IgD-negative memory B cell (primary cell): ENCODE measurements around the gene IL1RAP. TPM values are rescaled to one million over a fixed set of nuclear protein-coding genes. Genes with fewer than 3 reads are reported as not detected.
"Not testable (repeated sequence)": the region's sequence is repeated elsewhere in the genome, so short reads cannot be mapped to it uniquely, and the experiment has no call there.

ENCODE experiments used
- H3K27ac Mint-ChIP-seq, 3 donors: one replicate each; pipeline ENCODE4 v1.8.0; 2020 to 2022; ENCODE audit warnings: mild to moderate bottlenecking in 3 of 3, mixed read lengths in 3 of 3, moderate library complexity in 1 of 3
- H3K27me3 Mint-ChIP-seq: one replicate; pipeline ENCODE4 v1.8.0; 2021; ENCODE audit warnings: mixed read lengths
- H3K36me3 Mint-ChIP-seq: one replicate; pipeline ENCODE4 v1.8.0; 2020; ENCODE audit warnings: mild to moderate bottlenecking, mixed read lengths
- H3K4me1 Mint-ChIP-seq, 3 donors: one replicate each; pipeline ENCODE4 v1.8.0; 2020 to 2022; ENCODE audit warnings: mixed read lengths in 3 of 3, mild to moderate bottlenecking in 1 of 3
- H3K4me3 Mint-ChIP-seq, 4 donors: one replicate each; pipeline ENCODE4 v1.8.0; 2020 to 2022; ENCODE audit warnings: mild to moderate bottlenecking in 4 of 4, mixed read lengths in 4 of 4, moderate library complexity in 3 of 4
- H3K9me3 Mint-ChIP-seq, 3 donors: one replicate each; pipeline ENCODE4 v1.8.0; 2020 to 2021; ENCODE audit warnings: mixed read lengths in 3 of 3, mild to moderate bottlenecking in 1 of 3
- polyA plus RNA-seq: library from polyadenylated mRNA; unstranded; fragments of 300-500 nt; fragmentation: Illumina TruSeq; gene quantifications from one replicate; pipeline ENCODE4 v1.2.3, GENCODE V29; 2021

Gene IL1RAP, protein sequence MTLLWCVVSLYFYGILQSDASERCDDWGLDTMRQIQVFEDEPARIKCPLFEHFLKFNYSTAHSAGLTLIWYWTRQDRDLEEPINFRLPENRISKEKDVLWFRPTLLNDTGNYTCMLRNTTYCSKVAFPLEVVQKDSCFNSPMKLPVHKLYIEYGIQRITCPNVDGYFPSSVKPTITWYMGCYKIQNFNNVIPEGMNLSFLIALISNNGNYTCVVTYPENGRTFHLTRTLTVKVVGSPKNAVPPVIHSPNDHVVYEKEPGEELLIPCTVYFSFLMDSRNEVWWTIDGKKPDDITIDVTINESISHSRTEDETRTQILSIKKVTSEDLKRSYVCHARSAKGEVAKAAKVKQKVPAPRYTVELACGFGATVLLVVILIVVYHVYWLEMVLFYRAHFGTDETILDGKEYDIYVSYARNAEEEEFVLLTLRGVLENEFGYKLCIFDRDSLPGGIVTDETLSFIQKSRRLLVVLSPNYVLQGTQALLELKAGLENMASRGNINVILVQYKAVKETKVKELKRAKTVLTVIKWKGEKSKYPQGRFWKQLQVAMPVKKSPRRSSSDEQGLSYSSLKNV
- 3.7 TPM for polyA plus RNA-seq

DNA sequence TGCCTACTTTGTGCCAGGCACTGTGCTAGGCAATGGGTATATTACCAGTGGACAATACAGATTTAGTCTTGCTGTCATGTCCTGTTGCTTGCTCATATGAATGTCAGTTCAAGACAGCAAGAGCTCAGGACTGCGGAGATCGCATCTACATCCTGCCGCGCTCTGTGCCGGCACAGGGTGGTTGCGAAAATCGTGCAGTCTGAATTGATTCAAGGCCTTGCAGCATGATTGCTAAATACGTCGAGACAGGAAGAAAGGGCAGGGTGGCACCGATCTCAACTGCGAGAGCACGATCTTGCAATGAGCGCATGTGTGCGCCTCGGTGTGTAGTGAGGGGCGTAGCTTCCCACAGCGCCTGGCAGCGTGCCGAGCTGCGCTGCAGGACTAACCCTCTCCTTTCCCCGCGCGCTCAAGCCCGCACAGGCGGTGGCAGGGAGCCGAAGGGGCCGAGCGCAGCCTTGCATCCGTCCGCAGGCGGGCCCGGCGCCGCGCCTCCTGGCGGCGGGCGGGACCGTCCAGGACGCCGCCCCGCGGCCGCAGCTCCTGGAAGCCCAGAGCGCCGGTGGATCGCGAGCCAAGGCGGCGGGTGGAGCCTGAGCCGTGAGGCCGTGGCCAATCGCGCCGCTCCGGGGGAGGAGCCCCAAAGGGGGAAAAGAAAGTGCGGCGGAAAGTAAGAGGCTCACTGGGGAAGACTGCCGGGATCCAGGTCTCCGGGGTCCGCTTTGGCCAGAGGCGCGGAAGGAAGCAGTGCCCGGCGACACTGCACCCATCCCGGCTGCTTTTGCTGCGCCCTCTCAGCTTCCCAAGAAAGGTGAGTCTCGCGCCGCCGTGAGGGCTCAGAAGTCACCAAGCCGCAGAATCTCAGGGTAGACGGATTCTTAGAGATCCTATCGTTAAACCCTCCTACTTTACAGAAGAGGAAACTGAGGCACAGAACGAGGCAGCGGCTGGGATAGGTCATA lies at the start of gene IL1RAP:
Gene IL1RAP, plus strand, starts transcription at position 677 of the 962 bp plus-strand sequence. CDS start 50,205 bp downstream, outside the sequence.
- peaks cover 4% of the 10 kb centered on the region for H3K36me3 Mint-ChIP-seq
- H3K9me3 Mint-ChIP-seq = peaks cover 0 to 4% (median 2%) of the 10 kb centered on the region in 3 donors
- peaks cover 6 to 24% (median 19%) of the 10 kb centered on the region in 3 donors for H3K4me1 Mint-ChIP-seq
- peaks cover 3% of the 10 kb centered on the region for H3K27me3 Mint-ChIP-seq
- peak within 1 kb of the TSS; percentile 79 to 97 (median 95) for H3K4me3 Mint-ChIP-seq
- H3K27ac Mint-ChIP-seq = peak within 1 kb of the TSS; percentile 77 to 95 (median 92)

DNA sequence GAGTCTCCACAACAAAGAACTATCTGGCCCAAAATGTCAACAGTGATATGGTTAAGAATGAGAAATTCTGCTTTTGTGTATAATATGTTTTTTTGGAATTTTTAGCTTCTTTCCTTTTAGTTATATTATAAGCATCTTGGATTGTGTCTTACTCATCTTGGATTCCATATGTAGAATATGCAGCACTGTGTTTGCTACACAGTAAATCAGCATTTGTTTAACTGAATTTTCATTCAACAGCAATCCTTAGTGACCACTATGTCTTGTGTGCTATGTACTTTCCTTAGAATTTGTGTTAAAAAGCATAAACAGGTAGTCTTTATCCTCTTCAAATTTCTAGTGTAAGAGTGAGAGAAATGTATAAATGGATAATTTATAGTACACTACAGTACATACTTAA lies 46.0 kb upstream of the IL1RAP start:
- H3K9me3 Mint-ChIP-seq = peaks cover 3 to 13% (median 12%) of the 10 kb centered on the region in 3 donors
- no peaks in the 10 kb centered on the region for H3K4me1 Mint-ChIP-seq
- H3K27me3 Mint-ChIP-seq = peaks cover 3% of the 10 kb centered on the region
- no peaks in the 10 kb centered on the region for H3K36me3 Mint-ChIP-seq
- no peak overlapping the region for H3K27ac Mint-ChIP-seq
- H3K4me3 Mint-ChIP-seq = no peak overlapping the region

DNA sequence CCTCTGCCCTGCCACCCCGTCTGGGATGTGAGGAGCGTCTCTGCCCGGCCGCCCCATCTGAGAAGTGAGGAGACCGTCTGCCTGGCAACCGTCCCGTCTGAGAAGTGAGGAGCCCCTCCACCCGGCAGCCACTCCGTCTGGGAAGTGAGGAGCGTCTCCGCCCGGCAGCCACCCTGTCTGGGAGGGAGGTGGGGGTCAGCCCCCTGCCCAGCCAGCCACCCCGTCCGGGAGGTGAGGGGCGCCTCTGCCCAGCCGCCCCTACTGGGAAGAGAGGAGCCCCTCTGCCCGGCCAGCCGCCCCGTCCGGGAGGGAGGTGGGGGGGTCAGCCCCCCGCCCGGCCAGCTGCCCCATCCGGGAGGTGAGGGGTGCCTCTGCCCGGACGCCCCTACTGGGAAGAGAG lies 40.6 kb upstream of the IL1RAP start:
- not testable (repeated sequence) for H3K4me1 Mint-ChIP-seq, H3K4me3 Mint-ChIP-seq, H3K27me3 Mint-ChIP-seq, H3K36me3 Mint-ChIP-seq, H3K27ac Mint-ChIP-seq
- peaks cover 3 to 13% (median 12%) of the 10 kb centered on the region in 3 donors for H3K9me3 Mint-ChIP-seq

DNA sequence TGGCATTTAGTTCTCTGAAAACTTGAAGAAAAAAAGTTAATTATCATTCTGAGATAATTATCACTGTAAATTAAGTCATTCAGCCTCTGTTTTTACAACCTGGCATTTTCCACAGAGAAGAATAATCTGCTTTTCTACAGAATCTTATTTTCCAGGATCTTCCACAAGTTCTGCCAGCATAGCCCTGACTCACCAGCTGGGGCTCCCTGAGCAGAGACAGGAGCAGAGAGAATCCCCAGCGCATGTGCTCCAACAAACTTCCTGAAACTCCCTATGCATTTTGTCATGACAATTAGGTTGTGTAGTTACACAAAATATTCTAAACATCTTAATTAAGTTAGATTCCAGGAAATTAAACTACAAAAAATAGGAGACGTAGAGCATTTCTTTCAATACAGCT lies 32.1 kb upstream of the IL1RAP start:
- H3K4me3 Mint-ChIP-seq = no peak overlapping the region
- H3K4me1 Mint-ChIP-seq = no peaks in the 10 kb centered on the region
- H3K9me3 Mint-ChIP-seq = no peaks in the 10 kb centered on the region
- no peak overlapping the region for H3K27ac Mint-ChIP-seq
- no peaks in the 10 kb centered on the region for H3K36me3 Mint-ChIP-seq
- no peaks in the 10 kb centered on the region for H3K27me3 Mint-ChIP-seq

DNA sequence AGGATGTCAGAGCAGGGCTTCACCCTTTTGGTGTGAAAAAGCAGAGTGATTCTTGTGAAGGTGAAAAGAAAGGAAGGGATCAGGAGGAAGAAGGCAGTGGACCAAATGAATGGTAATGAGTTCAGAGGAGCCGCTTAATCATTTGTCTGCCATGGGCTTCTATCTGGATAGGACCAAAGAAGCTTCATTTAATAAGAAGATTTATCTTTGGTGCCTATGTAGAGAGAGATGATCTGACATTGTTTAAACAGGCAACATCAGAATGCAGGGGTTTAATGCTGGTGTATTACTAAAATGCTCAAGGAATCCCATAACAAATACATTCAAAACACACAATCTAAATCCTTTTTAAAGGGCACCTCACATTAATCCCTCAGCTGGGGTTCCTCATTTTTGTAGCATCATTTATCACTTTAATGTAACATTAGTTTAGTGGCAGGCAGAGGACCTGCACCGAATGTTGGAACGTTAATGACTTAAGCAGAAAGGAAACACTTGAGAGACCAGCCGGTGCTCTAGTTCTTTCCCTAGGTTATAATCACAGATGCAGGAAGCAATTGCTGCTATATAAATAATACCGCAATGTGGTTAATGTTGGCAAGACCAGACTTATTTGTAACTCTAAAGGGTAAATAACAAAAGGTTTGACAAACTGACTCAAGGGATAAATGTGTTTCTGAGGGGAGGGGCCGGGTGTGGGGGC lies 27.9 kb upstream of the IL1RAP start:
- no peaks in the 10 kb centered on the region for H3K36me3 Mint-ChIP-seq
- H3K27me3 Mint-ChIP-seq = peaks cover 9% of the 10 kb centered on the region
- H3K4me1 Mint-ChIP-seq = no peaks in the 10 kb centered on the region
- no peak overlapping the region for H3K27ac Mint-ChIP-seq
- H3K4me3 Mint-ChIP-seq = peak overlapping the region in 1 of 4 donors; percentile 29
- H3K9me3 Mint-ChIP-seq = no peaks in the 10 kb centered on the region

DNA sequence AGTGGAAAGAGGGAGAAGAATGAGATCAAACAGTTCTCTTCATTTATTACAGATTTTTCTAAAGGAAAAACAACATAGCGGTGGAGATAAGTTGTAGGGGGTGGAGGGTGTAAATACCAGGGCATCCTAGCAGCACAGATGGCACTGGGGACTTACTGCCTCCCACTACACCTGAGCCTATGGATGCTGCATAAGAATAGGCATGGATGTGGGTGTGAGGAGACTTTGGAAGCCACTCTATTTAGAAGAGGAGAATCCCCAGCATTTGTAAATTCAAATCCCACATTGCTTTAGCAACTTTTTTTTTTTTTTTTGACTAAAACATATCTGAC lies 27.4 kb upstream of the IL1RAP start:
- H3K27me3 Mint-ChIP-seq = peaks cover 11% of the 10 kb centered on the region
- H3K4me1 Mint-ChIP-seq = no peaks in the 10 kb centered on the region

DNA sequence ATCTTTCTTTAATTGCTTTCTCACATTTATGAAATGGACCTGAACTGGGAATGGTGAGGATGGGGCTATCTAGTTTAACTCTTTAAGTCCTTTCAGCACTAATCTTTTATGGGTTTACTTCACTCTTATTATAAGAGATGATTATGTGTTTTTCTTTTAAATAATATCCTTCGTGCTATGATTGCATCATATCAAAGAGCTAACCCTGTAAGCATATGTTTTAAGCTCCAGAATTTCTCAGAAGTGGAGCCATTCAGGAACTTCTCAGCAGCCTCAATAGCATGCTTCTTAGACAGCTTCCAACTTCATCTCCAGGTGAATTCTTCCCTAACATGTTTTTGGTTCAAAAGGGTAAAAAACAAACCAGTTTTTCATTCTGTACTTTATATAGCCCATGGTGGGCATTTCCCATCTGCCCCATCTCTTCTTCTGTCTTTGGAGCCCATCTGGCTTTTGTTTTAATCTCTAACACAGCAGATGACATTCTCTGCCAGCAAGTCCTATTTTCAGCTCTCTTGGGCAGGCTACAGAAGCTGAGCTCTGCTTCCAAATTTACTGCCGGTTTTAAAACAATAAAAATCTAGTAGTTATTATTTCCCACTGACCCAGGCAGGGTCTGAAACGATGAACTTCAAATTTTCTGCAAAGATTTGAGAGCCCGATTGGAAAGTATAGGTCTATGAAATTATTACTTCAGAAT lies 26.8 kb upstream of the IL1RAP start:
- H3K27ac Mint-ChIP-seq = no peak overlapping the region
- no peaks in the 10 kb centered on the region for H3K4me1 Mint-ChIP-seq
- peaks cover 11% of the 10 kb centered on the region for H3K27me3 Mint-ChIP-seq
- no peaks in the 10 kb centered on the region for H3K36me3 Mint-ChIP-seq
- no peak overlapping the region for H3K4me3 Mint-ChIP-seq
- no peaks in the 10 kb centered on the region for H3K9me3 Mint-ChIP-seq

More for the DNA sequence above, 27.4 kb upstream of the IL1RAP start:
- Mint-ChIP-seq H3K36me3 (no peaks in the 10 kb centered on the region), H3K27ac (no peak overlapping the region), H3K4me3 (no peak overlapping the region), H3K9me3 (no peaks in the 10 kb centered on the region)

DNA sequence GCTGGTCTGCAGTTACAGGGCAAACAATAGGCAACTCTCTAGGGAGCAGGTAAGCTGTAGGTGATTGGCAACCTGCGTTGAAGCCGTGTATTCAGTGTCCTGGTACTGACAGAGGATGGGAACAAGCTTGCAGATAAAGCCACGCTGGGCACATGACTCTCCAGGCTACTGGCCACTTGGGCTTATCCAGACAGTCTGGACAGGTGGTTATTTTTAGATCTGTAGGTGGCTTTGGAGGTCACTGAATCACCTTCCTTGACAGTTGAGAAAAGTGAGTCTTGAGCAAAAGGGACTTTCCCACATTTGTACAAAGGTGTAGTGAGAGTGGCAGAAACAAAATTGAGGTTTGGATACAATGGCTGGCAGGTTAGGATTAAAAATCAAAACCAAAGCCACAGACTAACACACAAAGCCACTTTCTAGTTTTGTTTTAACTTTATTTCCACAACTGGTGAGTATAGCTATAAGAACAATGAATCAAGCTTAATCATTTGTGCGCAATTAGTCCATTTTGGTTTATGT lies 22.3 kb upstream of the IL1RAP start:
- Mint-ChIP-seq H3K4me3 (no peak overlapping the region), H3K36me3 (no peaks in the 10 kb centered on the region), H3K27me3 (peaks cover 12% of the 10 kb centered on the region), H3K27ac (no peak overlapping the region), H3K4me1 (peaks cover 0 to 4% (median 1%) of the 10 kb centered on the region in 3 donors), H3K9me3 (no peaks in the 10 kb centered on the region)

DNA sequence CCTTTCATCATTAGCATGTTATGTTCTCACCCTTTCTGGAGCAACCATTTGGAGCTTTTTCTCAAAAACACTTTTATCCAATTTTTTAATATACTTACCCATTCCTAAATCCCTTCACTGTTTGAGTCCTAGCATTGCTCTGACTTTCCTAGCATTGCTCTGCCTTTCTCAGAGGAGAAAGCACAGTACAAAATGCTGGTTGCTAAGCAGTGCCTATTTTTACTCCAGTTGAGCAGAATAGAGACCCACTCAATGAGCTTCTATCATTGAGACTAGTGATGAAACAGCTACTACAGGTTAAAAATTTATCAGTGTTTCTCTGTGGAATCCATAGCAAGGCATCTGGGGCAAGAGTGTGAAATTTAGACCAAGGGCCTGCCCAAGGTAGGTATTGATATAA lies 21.8 kb upstream of the IL1RAP start:
- H3K36me3 Mint-ChIP-seq = no peaks in the 10 kb centered on the region
- peaks cover 0 to 4% (median 1%) of the 10 kb centered on the region in 3 donors for H3K4me1 Mint-ChIP-seq
- no peak overlapping the region for H3K27ac Mint-ChIP-seq
- no peak overlapping the region for H3K4me3 Mint-ChIP-seq
- peaks cover 12% of the 10 kb centered on the region for H3K27me3 Mint-ChIP-seq
- no peaks in the 10 kb centered on the region for H3K9me3 Mint-ChIP-seq

DNA sequence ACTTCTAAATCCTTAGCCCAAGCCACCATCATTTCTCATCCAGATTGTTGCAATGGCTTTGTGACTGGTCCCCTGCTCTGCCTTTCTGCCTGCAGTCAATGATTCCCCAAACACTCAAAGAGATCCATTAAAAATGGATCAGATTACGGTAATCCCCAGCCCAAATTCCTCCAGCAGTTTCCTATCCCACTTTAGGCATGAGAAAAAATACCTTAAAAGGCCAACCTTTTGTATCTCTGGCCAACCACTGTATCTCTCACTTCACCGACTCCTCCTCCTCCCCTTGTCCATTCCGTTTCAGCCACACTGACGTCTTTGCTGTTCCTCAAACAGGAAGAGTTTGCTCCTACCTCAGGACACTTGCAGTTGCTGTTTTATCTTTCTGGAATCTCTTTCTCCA lies 20.9 kb upstream of the IL1RAP start:
- no peak overlapping the region for H3K27ac Mint-ChIP-seq
- peaks cover 12% of the 10 kb centered on the region for H3K27me3 Mint-ChIP-seq
- H3K4me3 Mint-ChIP-seq = no peak overlapping the region
- H3K9me3 Mint-ChIP-seq = no peaks in the 10 kb centered on the region
- no peaks in the 10 kb centered on the region for H3K36me3 Mint-ChIP-seq
- peaks cover 0 to 4% (median 1%) of the 10 kb centered on the region in 3 donors for H3K4me1 Mint-ChIP-seq

DNA sequence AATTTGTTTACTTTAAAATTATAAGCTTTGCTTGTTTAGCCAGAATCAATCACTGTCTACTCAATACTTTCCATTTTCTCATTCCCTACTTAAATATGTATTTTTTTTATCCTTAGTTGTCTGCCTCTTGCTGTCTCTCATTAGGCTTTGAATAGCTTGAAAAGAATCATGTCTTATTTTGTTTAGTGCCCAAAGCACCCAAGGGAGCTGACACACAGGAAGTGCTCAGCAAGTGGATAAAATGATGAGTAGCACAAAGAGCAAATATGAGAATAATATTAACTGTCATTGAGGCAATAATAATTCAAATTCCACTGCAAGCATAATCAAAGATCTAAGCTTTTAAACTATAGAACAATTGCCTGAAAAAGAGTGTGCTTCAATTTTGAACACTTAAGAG lies 19.0 kb upstream of the IL1RAP start:
- Mint-ChIP-seq H3K27me3 (peaks cover 9% of the 10 kb centered on the region), H3K36me3 (no peaks in the 10 kb centered on the region), H3K27ac (no peak overlapping the region), H3K4me3 (peak overlapping the region in 1 of 4 donors; percentile 3), H3K9me3 (no peaks in the 10 kb centered on the region), H3K4me1 (peaks cover 0 to 4% (median 1%) of the 10 kb centered on the region in 3 donors)

DNA sequence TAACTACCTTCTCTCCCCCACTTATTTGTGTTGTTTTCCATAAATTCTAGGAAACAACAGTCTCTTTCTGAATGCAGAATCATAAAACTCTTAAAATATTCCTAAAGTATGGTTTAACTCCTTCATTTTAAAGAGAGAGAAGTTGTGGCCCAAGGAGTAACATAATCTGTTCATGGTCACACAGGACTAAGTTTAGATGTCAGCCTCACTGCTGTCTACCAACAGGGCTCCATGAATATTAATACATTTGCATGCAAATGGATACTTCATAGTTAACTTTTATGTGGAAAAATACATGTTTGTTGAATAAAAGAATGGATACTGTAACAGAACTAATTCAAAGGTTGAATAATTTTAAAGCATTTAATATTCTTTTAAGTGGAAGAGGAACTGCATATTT lies 18.5 kb upstream of the IL1RAP start:
- H3K27me3 Mint-ChIP-seq = peaks cover 6% of the 10 kb centered on the region
- H3K9me3 Mint-ChIP-seq = no peaks in the 10 kb centered on the region
- H3K36me3 Mint-ChIP-seq = no peaks in the 10 kb centered on the region
- peaks cover 0 to 4% (median 1%) of the 10 kb centered on the region in 3 donors for H3K4me1 Mint-ChIP-seq
- H3K4me3 Mint-ChIP-seq = no peak overlapping the region
- no peak overlapping the region for H3K27ac Mint-ChIP-seq

DNA sequence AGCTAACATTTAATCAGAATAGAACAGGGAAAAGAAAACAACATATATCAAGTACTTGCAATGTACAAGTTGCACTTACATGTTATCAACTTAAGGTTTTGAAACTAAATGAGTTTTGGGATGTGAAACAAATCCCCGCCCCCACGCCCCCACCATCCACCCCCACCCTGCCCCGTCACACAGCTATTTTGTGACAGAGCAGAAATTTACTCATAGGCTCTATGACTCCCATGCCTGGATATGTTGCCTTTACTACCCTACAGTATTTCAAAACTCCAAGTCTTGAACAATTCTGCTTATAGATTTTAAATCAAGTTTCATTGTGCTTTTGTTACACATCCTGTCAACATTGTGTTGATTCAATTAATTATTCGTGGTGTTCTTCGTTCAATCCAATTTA lies 18.1 kb upstream of the IL1RAP start:
- Mint-ChIP-seq H3K4me1 (peaks cover 0 to 4% (median 1%) of the 10 kb centered on the region in 3 donors), H3K27me3 (peaks cover 5% of the 10 kb centered on the region), H3K27ac (no peak overlapping the region), H3K9me3 (no peaks in the 10 kb centered on the region), H3K36me3 (no peaks in the 10 kb centered on the region), H3K4me3 (no peak overlapping the region)

DNA sequence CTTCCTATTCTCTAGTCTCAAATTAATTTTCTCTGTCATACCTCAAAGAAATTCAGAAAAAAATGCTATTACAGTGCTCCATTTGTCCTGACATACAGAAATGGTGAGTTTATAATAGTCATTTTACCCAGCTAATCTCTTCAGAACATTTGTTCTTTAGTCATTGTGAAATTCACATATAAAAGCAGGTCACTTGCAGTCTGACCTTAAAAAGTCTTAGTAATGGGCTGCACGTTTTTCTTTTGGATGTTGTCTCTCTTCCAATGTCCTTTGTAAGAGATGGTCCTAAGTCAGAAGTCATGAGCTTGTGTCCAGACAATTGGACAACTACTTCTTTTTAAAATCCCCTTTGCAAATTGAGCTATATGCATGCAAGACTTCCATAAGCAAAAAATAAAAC lies 17.0 kb upstream of the IL1RAP start:
- H3K27me3 Mint-ChIP-seq = peaks cover 3% of the 10 kb centered on the region

More for the DNA sequence above, 17.0 kb upstream of the IL1RAP start:
- no peaks in the 10 kb centered on the region for H3K9me3 Mint-ChIP-seq
- no peaks in the 10 kb centered on the region for H3K36me3 Mint-ChIP-seq
- H3K27ac Mint-ChIP-seq = no peak overlapping the region
- peaks cover 0 to 4% (median 1%) of the 10 kb centered on the region in 3 donors for H3K4me1 Mint-ChIP-seq
- H3K4me3 Mint-ChIP-seq = no peak overlapping the region
